Subcutaneous adipose tissue (tissue), 4 donors: ENCODE results near the gene NTPCR. TPM values are rescaled to one million over a fixed set of nuclear protein-coding genes. Genes with fewer than 3 reads are reported as not detected.

ENCODE experiments used
- total RNA-seq, 4 donors: library from RNA; depleted of rRNA; stranded (reverse); fragments of >200 nt; gene quantifications; one replicate each; pipeline ENCODE4 v1.1.0, GENCODE V29; 2016
- TF ChIP-seq, protein P1 (sequence below): fragments of 450-650 bp; IDR thresholded peaks from one replicate; pipeline ENCODE4 v1.5.1; 2016; ENCODE audit warnings: low read depth, mild to moderate bottlenecking, control low read depth, antibody characterized with exemption, moderate library complexity

The NTPCR gene
- total RNA-seq, 4 donors from 2014 or later: 12.4 to 26.0 (median 24.0) TPM

DNA sequence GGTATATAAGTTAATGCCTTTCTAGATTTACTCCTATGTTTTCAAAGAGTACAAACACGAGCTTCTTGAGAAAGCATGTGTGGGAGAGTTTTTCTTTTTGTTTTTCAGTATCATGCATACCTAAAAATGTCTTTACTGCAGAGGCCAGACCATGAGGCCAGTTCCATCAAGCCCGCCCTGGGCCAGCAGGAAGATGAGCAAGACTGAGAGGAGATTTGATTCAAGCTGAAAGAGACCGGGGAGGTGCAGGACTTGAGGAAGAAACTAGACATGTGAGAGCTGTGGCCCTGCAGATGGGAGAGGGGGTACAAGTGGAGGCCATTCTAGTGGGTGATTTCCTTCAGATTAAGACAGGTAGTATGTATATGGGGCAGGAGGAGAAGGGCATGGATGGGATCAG lies 33.4 kb upstream of the NTPCR start:
- TF ChIP-seq, protein P1, sequence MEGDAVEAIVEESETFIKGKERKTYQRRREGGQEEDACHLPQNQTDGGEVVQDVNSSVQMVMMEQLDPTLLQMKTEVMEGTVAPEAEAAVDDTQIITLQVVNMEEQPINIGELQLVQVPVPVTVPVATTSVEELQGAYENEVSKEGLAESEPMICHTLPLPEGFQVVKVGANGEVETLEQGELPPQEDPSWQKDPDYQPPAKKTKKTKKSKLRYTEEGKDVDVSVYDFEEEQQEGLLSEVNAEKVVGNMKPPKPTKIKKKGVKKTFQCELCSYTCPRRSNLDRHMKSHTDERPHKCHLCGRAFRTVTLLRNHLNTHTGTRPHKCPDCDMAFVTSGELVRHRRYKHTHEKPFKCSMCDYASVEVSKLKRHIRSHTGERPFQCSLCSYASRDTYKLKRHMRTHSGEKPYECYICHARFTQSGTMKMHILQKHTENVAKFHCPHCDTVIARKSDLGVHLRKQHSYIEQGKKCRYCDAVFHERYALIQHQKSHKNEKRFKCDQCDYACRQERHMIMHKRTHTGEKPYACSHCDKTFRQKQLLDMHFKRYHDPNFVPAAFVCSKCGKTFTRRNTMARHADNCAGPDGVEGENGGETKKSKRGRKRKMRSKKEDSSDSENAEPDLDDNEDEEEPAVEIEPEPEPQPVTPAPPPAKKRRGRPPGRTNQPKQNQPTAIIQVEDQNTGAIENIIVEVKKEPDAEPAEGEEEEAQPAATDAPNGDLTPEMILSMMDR: no peak

DNA sequence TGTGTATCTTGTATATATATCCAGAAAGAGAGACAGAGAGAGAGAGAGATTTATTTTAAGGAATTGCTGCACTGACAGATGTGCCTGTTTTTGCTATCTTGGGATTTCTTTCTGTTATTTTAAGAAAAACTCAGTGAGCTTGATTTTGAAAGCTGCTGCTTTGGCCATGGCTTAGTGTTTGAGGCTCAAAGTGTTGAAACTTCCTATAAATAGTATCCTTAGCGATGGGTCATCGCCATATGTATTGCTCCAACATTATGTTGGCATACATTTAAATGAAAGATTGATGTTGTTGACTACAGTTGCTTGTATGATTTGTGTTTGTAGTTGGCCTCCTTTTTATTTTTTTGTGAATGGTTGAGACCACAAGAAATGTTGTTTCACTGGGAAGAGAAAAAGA lies 29.0 kb upstream of the NTPCR start:
- TF ChIP-seq, protein P1: no peak

- TF ChIP-seq, protein P1: no peak
These were observed 27.9 kb upstream of the NTPCR start for GRCh38 chr1:232922485-232922884.

- TF ChIP-seq, protein P1: no peak
These were observed 26.5 kb upstream of the NTPCR start for GRCh38 chr1:232923739-232924386.

GRCh38 chr1:232924874-232925273 lies 25.5 kb upstream of the NTPCR start:
- TF ChIP-seq, protein P1: no peak

GRCh38 chr1:232925421-232926220 lies 24.8 kb upstream of the NTPCR start:
- TF ChIP-seq, protein P1: no peak

DNA sequence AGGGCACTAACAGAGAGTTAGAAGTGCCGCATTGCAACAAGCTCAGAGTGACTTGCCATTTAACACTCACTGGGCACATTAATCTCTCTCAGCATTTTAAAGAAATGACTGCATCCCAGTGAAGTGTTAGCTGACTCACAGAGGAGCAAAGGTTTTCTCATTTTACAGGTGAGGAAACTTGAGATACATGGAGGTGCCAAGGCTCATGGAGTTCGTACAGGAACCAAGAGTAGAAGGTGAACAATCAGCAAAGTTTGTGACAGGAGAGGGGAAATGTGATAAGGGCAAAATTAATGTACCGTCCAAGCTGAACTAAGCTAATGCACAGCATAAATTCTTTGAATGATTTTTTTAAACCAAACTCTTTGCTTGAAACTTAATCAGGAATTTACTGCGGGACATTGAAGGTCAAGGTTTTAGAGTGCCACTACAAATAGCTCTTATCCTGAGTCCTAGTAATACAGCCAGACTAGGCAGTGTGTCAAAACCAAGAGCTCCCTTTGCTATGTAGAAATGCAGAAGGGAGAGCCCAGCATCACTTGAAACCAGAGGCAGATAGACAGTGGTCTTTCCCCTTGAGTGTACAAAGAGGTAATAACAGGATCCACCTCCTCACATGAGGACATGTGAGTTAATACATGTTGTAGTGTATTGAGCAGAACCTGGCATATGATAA lies 22.4 kb upstream of the NTPCR start:
- TF ChIP-seq, protein P1: no peak
